IPS-18a (cell line): ENCODE data around the gene TBC1D2B.

ENCODE experiments used
- H3K27ac ChIP-seq: one replicate; pipeline ENCODE4 v1.5.1; 2013; ENCODE audit warnings: low read length
- H3K27me3 ChIP-seq: one replicate; pipeline ENCODE4 v1.6.1; 2013; ENCODE audit warnings: mild to moderate bottlenecking, low read length; ENCODE audit not compliant: control insufficient read depth, insufficient read depth
- H3K36me3 ChIP-seq: one replicate; pipeline ENCODE4 v1.6.1; 2013; ENCODE audit warnings: low read depth, low read length; ENCODE audit not compliant: control insufficient read depth
- H3K4me1 ChIP-seq: one replicate; pipeline ENCODE4 v1.6.1; 2013; ENCODE audit warnings: low read depth, low read length; ENCODE audit not compliant: control insufficient read depth
- H3K4me3 ChIP-seq: one replicate; pipeline ENCODE4 v1.5.1; 2013; ENCODE audit warnings: low read length
- H3K9ac ChIP-seq: one replicate; pipeline ENCODE4 v1.6.1; 2013; ENCODE audit warnings: mild to moderate bottlenecking, low read length, moderate library complexity
- H3K9me3 ChIP-seq: one replicate; pipeline ENCODE4 v1.6.1; 2013; ENCODE audit warnings: low read depth, low read length; ENCODE audit not compliant: control insufficient read depth

Gene TBC1D2B

DNA sequence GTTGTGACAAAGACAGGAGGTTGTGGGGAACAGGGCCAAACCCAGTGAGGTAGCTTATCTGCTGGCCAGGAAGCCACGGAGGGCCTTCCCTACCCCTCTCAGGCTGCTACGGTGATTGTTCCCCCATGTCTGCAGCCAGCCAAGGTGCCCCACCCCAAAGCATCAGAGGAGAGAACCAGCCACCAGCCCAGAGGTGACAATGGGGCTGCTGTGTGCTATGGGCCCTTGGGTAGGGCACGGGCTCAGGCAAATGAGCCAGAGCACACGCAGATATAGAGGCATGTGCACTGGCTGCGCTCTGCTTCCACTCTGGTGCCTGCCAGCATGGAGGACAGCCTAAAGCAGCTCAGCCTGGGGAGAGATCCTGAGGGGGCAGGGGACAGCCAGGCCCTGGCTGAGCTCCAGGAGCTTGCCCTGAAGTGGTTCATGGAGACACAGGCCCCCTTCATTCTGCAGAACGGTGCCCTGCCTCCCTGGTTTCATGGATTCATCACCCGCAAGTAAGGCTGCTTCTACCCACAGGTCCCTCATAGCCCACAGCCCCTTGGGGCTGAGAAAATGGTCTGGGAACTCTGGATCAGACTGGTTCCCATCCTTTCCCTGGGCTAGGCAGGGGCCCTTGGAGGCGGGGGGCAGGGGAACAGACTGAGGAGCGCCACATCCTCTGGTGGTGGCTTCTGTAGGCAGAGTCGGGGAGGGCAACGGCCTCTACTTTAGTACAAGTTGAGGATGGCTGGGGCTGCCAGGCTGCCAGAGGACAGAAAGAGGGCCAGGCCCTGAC, 14.9 kb upstream of the TBC1D2B start, which contains the start of gene SH2D7:
Gene SH2D7 (plus strand): TSS at position 301 of the 781 bp plus-strand sequence. CDS start 24 bp downstream, at position 325.
- Histone ChIP-seq H3K4me1 (peaks cover 3% of the 10 kb centered on the region), H3K27ac (no peak within 1 kb of the TSS), H3K9ac (no peak within 1 kb of the TSS), H3K4me3 (no peak within 1 kb of the TSS), H3K36me3 (no peaks in the 10 kb centered on the region), H3K9me3 (no peaks in the 10 kb centered on the region), H3K27me3 (peaks cover 15% of the 10 kb centered on the region)

DNA sequence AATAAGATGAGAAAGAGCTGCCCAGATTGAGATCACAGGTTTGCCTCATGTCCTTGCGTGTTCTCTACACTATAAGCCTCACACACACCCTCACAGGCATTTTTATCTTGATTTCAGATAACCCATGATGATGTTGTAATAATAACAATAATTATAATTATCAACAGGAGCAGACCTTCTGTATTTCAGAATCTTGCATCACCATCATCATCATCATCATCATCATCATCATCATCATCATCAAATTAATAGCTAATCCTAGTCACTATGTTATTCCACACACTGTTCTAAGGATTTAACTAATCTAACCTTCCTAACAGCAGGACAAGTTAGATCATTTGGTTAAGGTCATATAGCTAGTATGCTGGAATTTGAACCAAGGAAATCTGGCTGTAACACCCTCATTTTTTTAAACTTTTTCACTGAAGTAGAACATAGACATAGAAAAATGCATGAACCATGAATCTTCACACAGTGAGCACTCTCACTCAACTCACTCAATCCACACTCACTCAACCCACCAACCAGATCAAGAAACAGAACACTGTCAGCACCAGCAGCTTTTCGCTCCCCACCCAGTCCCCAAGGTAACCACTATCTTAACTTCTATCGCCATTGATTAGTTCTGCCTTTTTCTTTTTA, 13.0 kb upstream of the TBC1D2B start:
- no peak overlapping the region for H3K9ac ChIP-seq
- H3K9me3 ChIP-seq = no peaks in the 10 kb centered on the region
- H3K4me3 ChIP-seq = no peak overlapping the region
- no peaks in the 10 kb centered on the region for H3K36me3 ChIP-seq
- H3K27ac ChIP-seq = no peak overlapping the region
- H3K4me1 ChIP-seq = peaks cover 3% of the 10 kb centered on the region
- H3K27me3 ChIP-seq = peaks cover 15% of the 10 kb centered on the region

DNA sequence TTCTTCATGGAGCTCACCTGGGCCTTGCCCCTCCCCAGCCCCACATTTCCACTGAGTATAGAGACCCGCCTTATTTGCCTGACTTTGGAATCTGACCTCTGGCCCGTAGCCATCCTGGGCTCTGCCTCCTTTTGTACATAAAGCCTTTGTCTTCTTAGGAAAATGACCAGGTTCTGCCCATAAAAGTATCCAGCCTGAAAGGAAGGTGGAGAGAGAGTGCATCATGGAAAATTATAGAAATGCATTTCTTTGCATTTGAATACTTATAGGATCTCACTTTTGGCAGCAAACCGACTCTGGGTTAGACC, 11.2 kb upstream of the TBC1D2B start:
- Histone ChIP-seq H3K4me1 (peaks cover 3% of the 10 kb centered on the region), H3K4me3 (no peak overlapping the region), H3K36me3 (no peaks in the 10 kb centered on the region), H3K27me3 (peaks cover 8% of the 10 kb centered on the region), H3K9ac (no peak overlapping the region), H3K9me3 (no peaks in the 10 kb centered on the region), H3K27ac (no peak overlapping the region)

DNA sequence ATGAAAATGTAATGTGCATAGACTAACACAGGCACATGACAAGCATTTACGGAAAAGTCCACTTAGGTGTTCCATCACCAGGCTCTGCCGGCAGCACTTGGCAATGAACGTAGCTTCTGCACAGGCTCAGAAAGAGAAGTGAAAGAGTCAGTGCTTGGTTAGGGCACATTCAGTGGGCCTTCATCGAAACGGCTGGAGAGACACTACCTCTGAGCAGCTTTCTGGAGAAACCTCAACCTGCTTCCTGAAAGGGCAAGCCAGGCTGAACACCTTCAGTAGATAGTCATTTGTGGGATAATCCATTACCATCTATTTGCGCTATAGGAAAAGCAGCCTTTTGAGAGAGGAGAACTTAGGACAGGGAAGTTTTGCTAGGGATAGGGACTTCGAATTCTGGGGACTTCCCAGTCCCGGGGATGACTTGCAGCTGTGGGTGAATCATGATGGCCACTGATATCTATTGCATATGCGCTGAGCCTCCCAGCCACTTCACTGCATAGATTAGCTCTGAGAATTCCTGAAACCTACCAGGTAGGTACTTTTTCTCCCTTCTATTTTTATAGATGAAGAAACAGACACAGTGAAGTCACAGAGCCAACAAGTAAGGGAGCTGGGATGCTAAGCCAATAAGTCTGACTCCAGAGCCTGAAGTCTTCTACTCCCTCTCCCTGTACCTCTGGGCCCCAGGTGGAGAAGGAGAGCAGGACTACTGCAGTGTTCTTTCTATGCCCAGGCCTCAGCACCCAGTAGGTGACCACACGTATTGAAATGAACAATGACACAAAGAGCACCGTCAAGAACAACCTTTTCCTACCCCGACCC, 10.7 kb upstream of the TBC1D2B start:
- H3K36me3 ChIP-seq = no peaks in the 10 kb centered on the region
- no peak overlapping the region for H3K9ac ChIP-seq
- no peak overlapping the region for H3K4me3 ChIP-seq
- H3K27ac ChIP-seq = no peak overlapping the region
- H3K9me3 ChIP-seq = no peaks in the 10 kb centered on the region
- H3K27me3 ChIP-seq = peaks cover 3% of the 10 kb centered on the region
- peaks cover 3% of the 10 kb centered on the region for H3K4me1 ChIP-seq

DNA sequence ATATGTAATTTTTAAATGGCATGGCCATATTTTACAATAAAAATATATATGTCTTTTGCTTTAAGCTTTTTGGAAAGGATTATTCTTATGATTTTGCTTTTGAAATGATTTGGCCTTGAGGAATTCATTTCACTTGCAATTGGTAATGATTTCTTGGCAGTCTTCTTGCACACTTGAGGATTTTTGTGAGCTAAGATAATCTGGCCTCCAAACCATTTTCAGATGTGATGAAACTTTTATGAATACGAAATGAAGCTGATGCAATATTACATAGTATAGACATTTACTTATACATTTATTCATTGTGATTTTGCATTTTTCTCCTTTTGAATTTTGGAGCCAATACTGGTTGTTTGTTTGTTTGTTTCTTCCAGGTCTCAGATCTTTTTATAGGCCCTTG, 8.4 kb upstream of the TBC1D2B start:
- H3K27me3 ChIP-seq = no peaks in the 10 kb centered on the region
- peaks cover 3% of the 10 kb centered on the region for H3K4me1 ChIP-seq
- no peak overlapping the region for H3K27ac ChIP-seq
- no peak overlapping the region for H3K4me3 ChIP-seq
- no peaks in the 10 kb centered on the region for H3K9me3 ChIP-seq
- no peaks in the 10 kb centered on the region for H3K36me3 ChIP-seq
- H3K9ac ChIP-seq = no peak overlapping the region

DNA sequence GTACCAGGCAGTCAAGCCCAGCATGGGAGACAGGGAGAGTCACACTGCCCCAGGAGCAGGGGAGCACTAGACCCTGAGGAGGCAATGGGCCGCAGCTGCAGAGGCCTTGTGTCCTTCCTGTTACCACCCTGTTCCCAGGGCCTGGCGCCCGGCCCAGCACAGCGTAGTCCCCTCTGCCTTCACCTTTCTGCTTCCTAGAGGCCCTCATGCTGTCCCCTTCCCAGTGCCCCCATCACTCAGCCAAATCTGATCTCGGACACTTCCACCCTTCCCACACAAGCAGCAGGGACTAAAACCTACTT, 6.9 kb upstream of the TBC1D2B start:
- Histone ChIP-seq H3K9ac (no peak overlapping the region), H3K36me3 (no peaks in the 10 kb centered on the region), H3K27ac (no peak overlapping the region), H3K4me1 (peaks cover 3% of the 10 kb centered on the region), H3K27me3 (no peaks in the 10 kb centered on the region), H3K4me3 (no peak overlapping the region), H3K9me3 (no peaks in the 10 kb centered on the region)

DNA sequence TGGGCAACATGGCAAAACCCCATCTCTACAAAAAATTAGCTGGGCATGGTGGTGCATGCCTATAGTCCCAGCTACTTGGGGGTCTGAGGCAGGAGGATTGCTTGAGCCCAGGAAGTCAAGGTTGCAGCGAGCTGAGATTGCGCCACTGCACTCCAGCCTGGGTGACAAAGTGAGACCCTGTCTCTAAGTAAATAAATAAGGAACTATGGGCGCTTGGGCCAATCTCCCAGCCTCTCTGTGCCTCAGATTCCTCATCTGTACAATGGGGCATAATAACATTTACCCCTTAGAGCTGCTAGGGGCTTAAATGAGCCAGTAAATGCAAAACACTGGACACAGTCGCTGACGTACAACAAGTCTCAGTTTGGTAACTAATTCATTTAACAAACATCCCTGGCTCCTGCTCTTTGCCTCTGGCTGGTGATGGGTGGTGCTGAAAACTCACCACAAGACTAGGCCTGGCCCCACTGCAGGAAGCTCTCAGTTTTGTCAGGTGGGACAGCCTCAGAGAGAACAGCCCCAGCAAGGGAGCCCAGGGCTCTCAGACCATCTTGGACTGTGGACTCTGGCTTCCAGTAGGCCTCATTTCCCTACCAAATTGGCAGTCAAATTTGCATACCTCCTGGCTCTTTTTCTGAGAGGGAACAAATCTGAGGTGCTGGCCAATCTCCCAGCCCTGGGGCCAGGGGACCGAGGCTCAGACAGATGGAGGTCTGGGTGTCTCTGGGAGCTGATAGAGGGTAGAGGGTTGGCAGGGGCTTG, 6.4 kb upstream of the TBC1D2B start:
- peaks cover 3% of the 10 kb centered on the region for H3K4me1 ChIP-seq
- H3K4me3 ChIP-seq = no peak overlapping the region
- H3K9me3 ChIP-seq = no peaks in the 10 kb centered on the region
- no peak overlapping the region for H3K27ac ChIP-seq
- H3K9ac ChIP-seq = no peak overlapping the region
- H3K27me3 ChIP-seq = no peaks in the 10 kb centered on the region
- H3K36me3 ChIP-seq = no peaks in the 10 kb centered on the region

DNA sequence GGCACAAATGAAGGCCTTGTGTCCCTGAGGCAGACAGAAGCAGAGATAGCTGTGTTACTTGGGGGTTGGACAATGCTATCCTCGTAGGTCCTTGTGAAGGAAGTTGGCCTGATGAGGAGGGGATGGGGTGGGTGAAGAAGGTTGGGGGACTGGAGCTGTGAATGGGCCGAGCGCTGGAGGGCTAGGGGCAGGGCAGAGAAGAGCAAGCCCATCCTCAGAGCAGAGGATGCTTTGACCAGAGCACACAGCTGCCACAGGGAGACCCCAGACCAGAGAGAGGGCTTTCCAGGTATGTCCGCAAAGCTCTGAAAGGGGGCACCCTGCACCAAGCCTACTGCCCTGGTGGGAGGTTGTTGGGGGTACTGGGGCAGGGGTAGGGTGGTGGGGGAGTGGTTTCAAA, 5.7 kb upstream of the TBC1D2B start:
- Histone ChIP-seq H3K4me1 (no peaks in the 10 kb centered on the region), H3K27me3 (no peaks in the 10 kb centered on the region), H3K36me3 (no peaks in the 10 kb centered on the region), H3K9ac (no peak overlapping the region), H3K27ac (no peak overlapping the region), H3K9me3 (no peaks in the 10 kb centered on the region), H3K4me3 (no peak overlapping the region)

DNA sequence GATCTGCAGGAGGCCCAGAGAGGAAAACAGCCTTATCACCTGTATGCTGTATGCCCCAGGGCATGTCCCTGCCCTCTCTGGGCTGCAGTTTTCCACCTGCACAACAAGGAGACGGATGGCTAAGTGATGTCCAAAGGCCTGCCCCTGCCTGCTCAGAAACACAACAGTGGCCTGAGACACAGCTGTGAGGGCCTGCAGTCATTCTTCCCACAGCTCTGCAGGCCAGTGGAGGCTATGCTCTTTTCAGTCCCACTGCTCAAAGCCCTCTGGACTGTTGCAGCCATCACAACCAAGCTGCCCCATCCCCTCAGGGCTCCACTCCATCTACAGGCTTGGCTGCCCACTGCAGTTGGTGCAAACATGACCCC, 5.2 kb upstream of the TBC1D2B start:
- H3K27ac ChIP-seq = no peak overlapping the region
- no peak overlapping the region for H3K4me3 ChIP-seq
- no peaks in the 10 kb centered on the region for H3K27me3 ChIP-seq
- no peak overlapping the region for H3K9ac ChIP-seq
- no peaks in the 10 kb centered on the region for H3K9me3 ChIP-seq
- no peaks in the 10 kb centered on the region for H3K36me3 ChIP-seq
- no peaks in the 10 kb centered on the region for H3K4me1 ChIP-seq

DNA sequence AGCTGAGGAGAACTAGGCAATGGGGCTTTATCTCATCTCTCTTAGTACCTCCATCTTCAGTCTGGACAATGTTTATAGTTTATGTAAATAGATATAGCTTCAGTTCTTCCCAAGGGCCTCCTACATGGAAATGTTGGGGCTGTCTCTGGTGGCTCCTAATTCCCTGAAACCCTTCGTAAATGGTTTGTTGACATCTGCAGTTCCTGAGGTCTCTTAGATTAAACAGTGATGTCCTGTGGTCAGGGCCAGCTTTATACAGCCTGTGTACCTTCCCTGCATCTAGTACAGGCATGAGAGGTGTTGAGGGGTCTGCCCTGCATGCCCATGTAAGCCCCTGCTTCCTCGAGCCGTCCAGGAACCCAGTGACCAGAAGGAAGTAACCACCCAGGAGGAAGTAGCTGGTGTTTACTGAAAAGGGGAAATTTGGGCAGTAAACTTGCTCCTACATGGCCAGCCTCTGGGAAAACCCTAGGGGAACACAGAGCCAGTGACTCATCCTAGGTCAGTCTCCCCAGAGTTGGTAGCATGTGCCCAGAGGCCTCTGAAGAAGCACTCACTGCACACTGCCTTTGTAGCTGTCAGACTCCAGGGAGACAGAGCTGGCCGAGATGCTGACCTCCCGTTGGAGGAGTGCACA, 4.7 kb upstream of the TBC1D2B start:
- H3K27me3 ChIP-seq = no peaks in the 10 kb centered on the region
- no peak overlapping the region for H3K27ac ChIP-seq
- no peak overlapping the region for H3K4me3 ChIP-seq
- no peaks in the 10 kb centered on the region for H3K9me3 ChIP-seq
- H3K36me3 ChIP-seq = no peaks in the 10 kb centered on the region
- H3K9ac ChIP-seq = no peak overlapping the region
- H3K4me1 ChIP-seq = no peaks in the 10 kb centered on the region

DNA sequence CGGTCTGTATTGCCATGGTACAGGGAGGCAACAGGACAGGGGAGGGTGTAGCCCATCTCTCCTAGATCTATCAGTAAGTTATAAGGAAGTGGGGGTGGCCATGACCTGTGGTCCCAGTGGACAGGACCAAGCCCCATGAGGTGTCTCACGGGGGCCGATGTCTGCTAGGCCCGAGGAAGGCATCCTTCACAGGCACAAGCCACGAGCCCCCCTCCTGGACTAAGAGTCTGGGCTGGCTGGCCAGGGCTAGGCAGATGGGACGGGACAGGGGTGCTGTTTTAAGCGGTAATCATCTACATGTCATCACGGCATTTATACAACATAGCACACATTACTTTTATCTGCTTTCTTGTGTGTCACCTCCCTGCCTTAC, 2.6 kb upstream of the TBC1D2B start:
- Histone ChIP-seq H3K4me3 (no peak overlapping the region), H3K9me3 (no peaks in the 10 kb centered on the region), H3K27ac (no peak overlapping the region), H3K4me1 (no peaks in the 10 kb centered on the region), H3K36me3 (no peaks in the 10 kb centered on the region), H3K9ac (no peak overlapping the region), H3K27me3 (no peaks in the 10 kb centered on the region)
